Muscle of arm (tissue), 12 donors: Measurements from ENCODE around the gene TTC19. TPM values are rescaled to one million over a fixed set of nuclear protein-coding genes. Genes with fewer than 3 reads are reported as not detected.
"Not testable (repeated sequence)": the region's sequence is repeated elsewhere in the genome, so short reads cannot be mapped to it uniquely, and the experiment has no call there.

Experiments
- DNase-seq: peaks from one replicate; pipeline ENCODE4 v3.0.0-alpha.2; 2013
- polyA plus RNA-seq, 12 donors: library from polyadenylated mRNA; unstranded; fragments of 120-200 nt; gene quantifications; one replicate each; pipeline ENCODE4 v1.2.1, GENCODE V29; 2013; ENCODE audit not compliant: insufficient read length in 12 of 12

TTC19 gene
- polyA plus RNA-seq, 12 donors = 13.0 to 37.8 (median 26.9) TPM; not detected in 1

GRCh38 chr17:16025202-16025601 is 25.6 kb downstream of the TTC19 start:
- DNase-seq = no peak

- DNase-seq = no peak
These were observed 27.3 kb downstream of the TTC19 start for GRCh38 chr17:16026895-16027294.

GRCh38 chr17:16027708-16028584 is 28.3 kb downstream of the TTC19 start:
- no peak for DNase-seq

GRCh38 chr17:16033729-16034349 is 34.2 kb downstream of the TTC19 start:
- DNase-seq = no peak

DNA sequence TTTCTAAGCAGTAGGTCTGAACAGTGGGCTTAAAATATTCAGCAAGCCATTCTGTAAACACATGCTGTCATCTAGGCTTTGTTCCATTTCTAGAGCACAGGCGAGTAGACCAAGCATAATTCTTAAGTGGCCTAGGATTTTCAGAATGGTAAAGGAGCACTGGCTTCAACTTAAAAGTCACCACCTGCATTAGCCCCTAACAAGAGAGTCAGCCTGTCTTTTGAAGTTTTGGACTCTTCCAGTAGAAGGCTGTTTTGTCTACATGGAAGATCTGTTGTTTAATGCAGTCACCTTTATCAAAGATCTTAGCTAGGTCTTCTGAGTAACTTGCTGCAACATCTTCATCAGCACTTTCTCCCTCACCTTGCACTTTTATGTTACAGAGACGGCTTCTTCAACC is 36.6 kb downstream of the TTC19 start:
- no peak for DNase-seq

DNA sequence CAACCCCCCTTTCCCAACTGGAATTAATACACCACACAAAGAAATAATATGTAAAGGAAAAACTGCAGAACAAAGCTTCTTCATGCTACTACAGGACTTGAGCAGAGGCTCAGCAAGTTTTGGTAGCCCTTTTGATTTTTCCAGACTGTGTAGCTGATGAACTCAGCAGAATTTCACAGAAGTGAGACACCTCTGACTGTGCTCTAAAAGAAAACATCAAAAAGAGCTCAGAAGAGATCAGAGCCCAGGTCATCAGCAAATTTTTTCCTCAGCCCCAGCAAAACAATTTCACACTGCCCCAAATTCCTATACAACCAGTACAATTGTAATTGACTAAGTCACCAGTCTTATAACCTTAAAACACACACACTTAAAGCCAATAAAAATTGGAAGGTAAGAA is 38.0 kb downstream of the TTC19 start:
- no peak for DNase-seq

- DNase-seq = no peak
These were observed 41.2 kb downstream of the TTC19 start for GRCh38 chr17:16040710-16041251.

GRCh38 chr17:16044487-16044886 is 44.9 kb downstream of the TTC19 start:
- no peak for DNase-seq

DNA sequence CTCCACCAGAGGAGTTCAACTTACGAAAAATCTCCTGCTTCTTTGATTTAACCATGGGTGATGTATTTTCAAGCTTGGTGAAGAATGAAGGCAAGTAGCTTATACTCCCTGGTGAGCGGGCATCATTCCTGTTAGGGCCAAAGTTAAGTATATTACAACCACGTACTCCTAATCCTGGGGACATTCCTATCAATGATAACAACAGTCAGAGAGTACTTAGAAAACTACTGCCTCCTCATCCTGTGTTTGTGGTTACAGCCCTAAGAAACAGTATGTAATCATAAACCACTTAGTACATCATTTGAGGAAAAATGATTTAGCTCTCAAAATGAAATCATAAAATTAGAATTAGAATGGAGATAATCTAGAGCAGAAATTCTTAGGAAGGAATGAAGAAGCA is 47.3 kb downstream of the TTC19 start:
- DNase-seq = no peak

GRCh38 chr17:16048811-16049449 is 49.3 kb downstream of the TTC19 start:
- no peak for DNase-seq

DNA sequence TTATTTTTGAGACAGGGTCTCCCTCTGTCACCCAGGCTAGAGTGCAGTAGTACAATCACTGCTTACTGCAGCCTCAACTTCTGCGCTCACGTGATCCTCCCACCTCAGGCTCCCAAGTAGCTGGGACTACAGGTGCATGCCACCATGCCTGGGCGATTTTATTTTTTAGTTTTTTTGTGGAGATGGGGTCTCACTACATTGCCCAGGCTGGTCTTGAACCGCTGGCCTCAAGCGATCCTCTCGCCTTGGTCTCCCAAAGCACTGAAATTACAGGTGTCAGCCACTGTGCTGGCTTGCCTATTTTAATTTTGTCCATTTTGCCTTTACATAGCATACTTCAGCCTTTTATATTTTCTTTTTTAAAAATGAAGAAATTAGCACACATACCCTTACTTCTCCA is 51.2 kb downstream of the TTC19 start:
- DNase-seq = no peak

DNA sequence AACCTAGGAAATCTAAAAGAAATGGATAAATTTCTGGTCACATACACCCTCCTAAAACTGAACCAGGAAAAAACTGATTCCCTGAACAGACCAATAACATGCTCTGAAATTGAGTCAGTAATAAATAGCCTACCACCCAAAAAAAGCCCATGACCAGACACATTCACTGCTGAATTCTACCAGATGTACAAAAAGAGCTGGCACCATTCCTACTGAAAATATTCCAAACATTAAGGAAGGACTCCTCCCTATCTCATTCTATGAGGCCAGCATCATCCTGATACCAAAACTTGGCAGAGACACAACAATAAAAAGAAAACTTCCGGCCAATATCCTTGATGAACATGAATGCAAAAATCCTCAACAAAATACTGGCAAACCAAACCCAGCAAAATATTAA is 52.9 kb downstream of the TTC19 start:
- no peak for DNase-seq

DNA sequence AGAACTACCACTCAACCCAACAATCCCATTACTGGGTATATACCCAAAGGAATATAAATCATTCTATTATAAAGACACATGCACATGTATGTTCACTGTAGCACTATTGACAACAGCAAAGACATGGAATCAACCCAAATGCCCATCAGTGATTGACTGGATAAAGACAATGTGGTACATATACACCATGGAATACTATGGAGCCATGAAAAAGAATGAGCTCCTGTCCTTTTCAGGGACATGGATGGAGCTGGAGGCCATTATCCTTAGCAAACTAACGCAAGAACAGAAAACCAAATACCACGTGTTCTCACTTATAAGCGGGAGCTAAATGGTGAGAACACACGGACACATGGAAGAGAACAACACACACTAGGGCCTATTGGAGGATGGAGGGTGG is 55.5 kb downstream of the TTC19 start:
- not testable (repeated sequence) for DNase-seq

DNA sequence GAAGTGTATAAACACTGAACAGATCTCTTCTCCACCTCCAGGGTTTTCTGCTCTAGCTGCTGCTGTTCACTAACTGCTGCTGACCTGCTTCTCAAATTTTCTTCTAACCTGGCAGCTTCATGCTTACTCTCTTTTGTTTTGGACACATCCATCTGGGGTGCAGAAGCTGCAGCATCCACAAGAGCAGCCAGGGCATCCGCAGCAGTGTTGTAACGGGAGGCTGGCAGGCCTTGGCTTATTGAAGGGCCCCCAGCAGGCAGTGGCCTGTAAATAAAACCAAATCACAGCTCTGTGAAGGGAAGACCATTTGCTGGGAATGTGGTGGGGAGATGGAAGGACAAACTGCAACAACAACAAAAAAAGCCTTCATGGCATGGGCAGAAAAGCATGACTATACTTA is 62.0 kb downstream of the TTC19 start:
- no peak for DNase-seq

DNA sequence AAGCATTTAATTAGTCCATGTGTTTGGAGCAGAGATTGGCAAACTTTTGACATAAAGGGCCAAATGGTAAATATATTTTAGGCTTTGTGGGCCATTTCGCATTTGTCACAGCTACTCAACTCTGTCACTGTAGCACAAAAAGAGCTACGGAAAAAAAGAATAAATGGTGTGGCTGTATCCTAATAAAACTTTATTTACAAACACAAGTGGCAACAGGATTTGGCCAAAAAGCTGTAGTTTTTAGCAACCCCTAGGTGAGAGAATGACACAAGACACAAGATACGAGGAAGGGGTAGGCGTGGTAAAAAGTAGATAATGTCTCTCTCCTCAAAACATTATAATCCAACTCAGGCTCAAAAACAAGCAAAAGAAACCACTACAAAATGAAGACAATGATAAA is 66.5 kb downstream of the TTC19 start:
- no peak for DNase-seq

GRCh38 chr17:16068323-16068722 is 68.7 kb downstream of the TTC19 start:
- no peak for DNase-seq

GRCh38 chr17:16072031-16072430 is 72.4 kb downstream of the TTC19 start:
- no peak for DNase-seq

- no peak for DNase-seq
These were observed 74.2 kb downstream of the TTC19 start for GRCh38 chr17:16073845-16074244.

- DNase-seq = no peak
These were observed 74.8 kb downstream of the TTC19 start for GRCh38 chr17:16074423-16074822.

GRCh38 chr17:16075949-16076348 is 76.3 kb downstream of the TTC19 start:
- no peak for DNase-seq
